Left ventricle myocardium inferior (tissue), 1 donor: ENCODE data around the gene BPIFB2. TPM values are rescaled to one million over a fixed set of nuclear protein-coding genes. Genes with fewer than 3 reads are reported as not detected.
"Not testable (repeated sequence)": the region's sequence is repeated elsewhere in the genome, so short reads cannot be mapped to it uniquely, and the experiment has no call there.

Experiments
- DNase-seq: peaks from one replicate; pipeline ENCODE4 v3.0.0-alpha.2; 2020
- H3K27ac ChIP-seq: fragments of 200-600 bp; replicated peaks from 2 replicates; pipeline ENCODE4 v1.8.0; 2021
- H3K27me3 ChIP-seq: fragments of 200-600 bp; 2 replicates; pipeline ENCODE4 v1.8.0; 2021; ENCODE audit warnings: low read depth
- H3K36me3 ChIP-seq: fragments of 200-600 bp; 2 replicates; pipeline ENCODE4 v1.8.0; 2021
- H3K4me1 ChIP-seq: fragments of 200-600 bp; 2 replicates; pipeline ENCODE4 v1.8.0; 2021
- H3K4me3 ChIP-seq: fragments of 200-600 bp; 2 replicates; pipeline ENCODE4 v1.8.0; 2021; ENCODE audit warnings: mild to moderate bottlenecking, moderate library complexity
- H3K9me3 ChIP-seq: fragments of 200-600 bp; replicated peaks from 2 replicates; pipeline ENCODE4 v1.8.0; 2021
- intact Hi-C: fragments of 100-400 bp; cut with micrococcal nuclease; formaldehyde crosslinking; loops from one replicate; pipeline ENCODE4 v1.11.0; 2022
- total RNA-seq: library from RNA; stranded (reverse); fragmentation: NEBNext Ultra II Directional; extraction: Animal tissue kit (Norgen Biotek cat#: 25700); gene quantifications from one replicate; pipeline ENCODE4 v1.2.1, GENCODE V29; 2021
- TF ChIP-seq, protein P1 (sequence below): fragments of 200-600 bp; IDR thresholded peaks from 2 replicates; pipeline ENCODE4 v1.8.0; 2021; ENCODE audit warnings: antibody characterized with exemption, mild to moderate bottlenecking, borderline replicate concordance
- donor health status: DM: no; HTN: yes; CAD: no; lungs with severe emphysema.

Gene BPIFB2
- total RNA-seq, 1 donor from 2014 or later, result not detected

DNA sequence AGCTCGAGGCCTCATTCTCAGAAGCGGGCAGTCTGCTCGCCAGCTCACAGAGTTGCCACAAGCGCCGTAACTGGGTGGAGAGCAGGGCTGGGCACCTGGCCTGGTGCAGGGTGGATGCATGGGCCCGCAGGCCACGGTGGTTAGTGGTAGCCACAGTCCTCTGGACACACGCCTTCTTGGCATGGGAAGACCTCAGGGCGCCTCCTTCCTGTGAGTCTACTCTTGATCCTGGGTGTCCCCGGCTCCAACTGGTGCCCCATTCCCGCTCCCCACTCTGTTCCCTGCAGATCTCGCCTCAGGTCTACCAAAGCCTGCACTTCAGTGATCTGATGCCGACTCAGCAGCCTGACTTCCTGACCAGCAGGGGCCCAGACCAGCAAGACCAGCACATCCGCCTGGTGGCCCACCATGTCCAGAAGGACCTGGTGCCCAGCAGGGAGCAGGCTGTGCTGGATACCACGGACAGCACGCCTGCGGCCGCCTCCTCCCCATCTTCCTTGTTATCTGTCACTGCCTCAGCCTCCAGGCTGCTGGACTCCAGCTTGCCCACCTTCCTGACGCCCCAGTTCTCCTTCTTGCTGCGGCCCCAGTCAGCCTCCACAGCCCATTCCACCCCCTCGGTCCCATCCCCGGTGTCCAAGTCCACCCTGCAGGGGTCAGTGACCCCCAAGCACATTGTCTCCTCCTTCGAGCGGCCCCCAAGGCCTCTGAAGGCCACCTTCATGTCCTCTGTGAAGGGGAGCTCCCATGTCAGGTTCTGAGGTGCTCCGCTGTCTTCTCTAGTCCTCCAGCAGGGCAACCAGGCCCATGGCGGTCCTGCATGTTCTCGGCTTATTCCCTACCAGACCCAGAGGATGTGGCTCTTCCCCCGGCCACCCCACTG, 46.4 kb upstream of the BPIFB2 start:
- H3K4me1 ChIP-seq, result no peaks in the 10 kb centered on the region
- no peak for DNase-seq
- TF ChIP-seq, protein P1, sequence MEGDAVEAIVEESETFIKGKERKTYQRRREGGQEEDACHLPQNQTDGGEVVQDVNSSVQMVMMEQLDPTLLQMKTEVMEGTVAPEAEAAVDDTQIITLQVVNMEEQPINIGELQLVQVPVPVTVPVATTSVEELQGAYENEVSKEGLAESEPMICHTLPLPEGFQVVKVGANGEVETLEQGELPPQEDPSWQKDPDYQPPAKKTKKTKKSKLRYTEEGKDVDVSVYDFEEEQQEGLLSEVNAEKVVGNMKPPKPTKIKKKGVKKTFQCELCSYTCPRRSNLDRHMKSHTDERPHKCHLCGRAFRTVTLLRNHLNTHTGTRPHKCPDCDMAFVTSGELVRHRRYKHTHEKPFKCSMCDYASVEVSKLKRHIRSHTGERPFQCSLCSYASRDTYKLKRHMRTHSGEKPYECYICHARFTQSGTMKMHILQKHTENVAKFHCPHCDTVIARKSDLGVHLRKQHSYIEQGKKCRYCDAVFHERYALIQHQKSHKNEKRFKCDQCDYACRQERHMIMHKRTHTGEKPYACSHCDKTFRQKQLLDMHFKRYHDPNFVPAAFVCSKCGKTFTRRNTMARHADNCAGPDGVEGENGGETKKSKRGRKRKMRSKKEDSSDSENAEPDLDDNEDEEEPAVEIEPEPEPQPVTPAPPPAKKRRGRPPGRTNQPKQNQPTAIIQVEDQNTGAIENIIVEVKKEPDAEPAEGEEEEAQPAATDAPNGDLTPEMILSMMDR, result no peak
- no peaks in the 10 kb centered on the region for H3K36me3 ChIP-seq
- H3K4me3 ChIP-seq, result no peak overlapping the region
- H3K9me3 ChIP-seq, result peaks cover 19% of the 10 kb centered on the region
- intact Hi-C loops, result no loop called here
- peaks cover 19% of the 10 kb centered on the region for H3K27me3 ChIP-seq
- no peak overlapping the region for H3K27ac ChIP-seq

DNA sequence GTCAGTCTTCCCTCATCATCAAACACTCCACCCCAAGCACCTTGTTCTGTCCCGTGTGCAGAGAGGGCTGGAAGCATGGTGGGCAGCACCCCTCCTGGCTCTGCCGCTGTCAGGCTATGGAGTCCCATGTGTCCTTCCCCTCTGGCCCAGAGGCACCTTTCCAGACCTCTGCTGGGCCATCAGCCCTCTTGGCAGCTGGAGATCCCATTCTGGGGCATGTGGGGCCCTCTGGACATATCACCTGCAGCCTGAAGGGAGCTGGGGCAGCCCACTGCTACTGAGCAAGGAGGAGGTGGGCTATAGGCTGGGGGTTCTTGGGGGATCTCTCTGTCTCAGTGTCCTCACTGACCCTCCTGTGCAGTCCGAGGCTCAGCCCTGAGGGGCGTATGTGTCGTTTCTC, 45.5 kb upstream of the BPIFB2 start:
- no peaks in the 10 kb centered on the region for H3K4me1 ChIP-seq
- H3K27me3 ChIP-seq, result peaks cover 25% of the 10 kb centered on the region
- no peak for DNase-seq
- TF ChIP-seq, protein P1, result no peak
- no peak overlapping the region for H3K4me3 ChIP-seq
- intact Hi-C loops, result no loop called here
- H3K9me3 ChIP-seq, result peaks cover 10% of the 10 kb centered on the region
- no peak overlapping the region for H3K27ac ChIP-seq
- H3K36me3 ChIP-seq, result no peaks in the 10 kb centered on the region

GRCh38 chr20:32962646-32963045, 44.9 kb upstream of the BPIFB2 start:
- H3K27ac ChIP-seq, intact Hi-C loops, H3K4me1 ChIP-seq, H3K4me3 ChIP-seq, H3K36me3 ChIP-seq, DNase-seq, H3K9me3 ChIP-seq: not testable (repeated sequence)
- peaks cover 25% of the 10 kb centered on the region for H3K27me3 ChIP-seq

DNA sequence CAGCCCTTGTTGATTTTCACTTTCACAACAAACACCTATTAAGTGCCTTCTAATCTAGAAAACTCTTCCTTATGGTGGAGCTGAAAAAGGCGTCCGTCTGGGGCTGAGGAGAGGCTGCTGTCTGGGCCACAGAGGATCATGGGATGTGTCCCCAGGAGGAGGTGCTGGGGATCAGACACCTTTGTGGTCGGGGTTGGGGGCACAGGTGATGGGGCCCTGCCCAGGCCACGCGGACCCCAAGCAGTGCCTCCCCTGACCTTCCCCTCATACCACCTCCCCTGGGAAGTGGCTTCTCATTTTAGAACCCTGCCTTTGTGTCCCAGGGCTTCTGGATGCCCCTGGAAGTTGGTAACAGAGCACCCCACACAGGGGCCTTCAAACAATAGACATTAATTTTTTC, 44.3 kb upstream of the BPIFB2 start:
- intact Hi-C loops, result no loop called here
- Histone ChIP-seq H3K4me3 (no peak overlapping the region), H3K36me3 (no peaks in the 10 kb centered on the region), H3K9me3 (no peaks in the 10 kb centered on the region), H3K27ac (no peak overlapping the region), H3K4me1 (no peaks in the 10 kb centered on the region), H3K27me3 (peaks cover 25% of the 10 kb centered on the region)
- TF ChIP-seq, protein P1, result no peak
- no peak for DNase-seq

- intact Hi-C loops, result no loop called here
Measured at GRCh38 chr20:32964575-32964974, 42.9 kb upstream of the BPIFB2 start.

DNA sequence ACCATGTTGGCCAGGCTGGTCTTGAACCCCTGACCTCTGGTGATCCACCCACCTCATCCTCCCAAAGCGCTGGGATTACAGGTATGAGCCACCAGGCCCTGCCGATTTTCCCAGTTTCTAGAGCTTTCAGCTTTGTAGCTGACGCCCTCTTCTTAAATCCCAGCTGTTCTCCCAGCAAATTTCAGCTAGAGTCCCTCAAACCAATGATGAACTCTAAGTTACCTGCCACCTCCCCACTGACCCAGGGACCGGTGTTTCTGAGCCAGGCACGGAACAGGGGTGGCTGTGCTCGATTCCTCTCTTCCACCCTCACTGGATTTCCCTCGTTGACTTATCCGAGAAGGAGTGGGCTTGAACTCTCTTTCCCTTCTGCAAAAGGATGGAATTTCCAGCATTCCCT, 42.4 kb upstream of the BPIFB2 start:
- intact Hi-C loops, result no loop called here

More at GRCh38 chr20:32964575-32964974, 42.9 kb upstream of the BPIFB2 start:
- no peak for DNase-seq
- TF ChIP-seq, protein P1, result no peak
- no peaks in the 10 kb centered on the region for H3K9me3 ChIP-seq
- no peak overlapping the region for H3K27ac ChIP-seq
- H3K4me1 ChIP-seq, result no peaks in the 10 kb centered on the region
- no peak overlapping the region for H3K4me3 ChIP-seq
- H3K36me3 ChIP-seq, result no peaks in the 10 kb centered on the region
- H3K27me3 ChIP-seq, result peaks cover 25% of the 10 kb centered on the region

More for the DNA sequence above, 42.4 kb upstream of the BPIFB2 start:
- Histone ChIP-seq H3K4me3 (no peak overlapping the region), H3K27me3 (peaks cover 25% of the 10 kb centered on the region), H3K27ac (no peak overlapping the region), H3K9me3 (no peaks in the 10 kb centered on the region), H3K36me3 (no peaks in the 10 kb centered on the region), H3K4me1 (no peaks in the 10 kb centered on the region)
- DNase-seq, result no peak
- TF ChIP-seq, protein P1, result no peak
